Hepatocyte (in vitro differentiated cells): Measurements from ENCODE around the gene ZP4.

Source experiments
- EZH2 ChIP-seq: fragments of 200-600 bp; sonication (generic); IDR thresholded peaks from 2 replicates; pipeline ENCODE4 v1.6.1; 2016; ENCODE audit warnings: antibody characterized with exemption, mild to moderate bottlenecking, borderline replicate concordance
- TF ChIP-seq, protein P1 (sequence below): fragments of 200-600 bp; sonication (generic); IDR thresholded peaks from 2 replicates; pipeline ENCODE4 v1.5.1; 2016; ENCODE audit warnings: antibody characterized with exemption, mild to moderate bottlenecking; ENCODE audit not compliant: poor library complexity

- TF ChIP-seq, protein P1, sequence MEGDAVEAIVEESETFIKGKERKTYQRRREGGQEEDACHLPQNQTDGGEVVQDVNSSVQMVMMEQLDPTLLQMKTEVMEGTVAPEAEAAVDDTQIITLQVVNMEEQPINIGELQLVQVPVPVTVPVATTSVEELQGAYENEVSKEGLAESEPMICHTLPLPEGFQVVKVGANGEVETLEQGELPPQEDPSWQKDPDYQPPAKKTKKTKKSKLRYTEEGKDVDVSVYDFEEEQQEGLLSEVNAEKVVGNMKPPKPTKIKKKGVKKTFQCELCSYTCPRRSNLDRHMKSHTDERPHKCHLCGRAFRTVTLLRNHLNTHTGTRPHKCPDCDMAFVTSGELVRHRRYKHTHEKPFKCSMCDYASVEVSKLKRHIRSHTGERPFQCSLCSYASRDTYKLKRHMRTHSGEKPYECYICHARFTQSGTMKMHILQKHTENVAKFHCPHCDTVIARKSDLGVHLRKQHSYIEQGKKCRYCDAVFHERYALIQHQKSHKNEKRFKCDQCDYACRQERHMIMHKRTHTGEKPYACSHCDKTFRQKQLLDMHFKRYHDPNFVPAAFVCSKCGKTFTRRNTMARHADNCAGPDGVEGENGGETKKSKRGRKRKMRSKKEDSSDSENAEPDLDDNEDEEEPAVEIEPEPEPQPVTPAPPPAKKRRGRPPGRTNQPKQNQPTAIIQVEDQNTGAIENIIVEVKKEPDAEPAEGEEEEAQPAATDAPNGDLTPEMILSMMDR = no peak
- TF ChIP-seq EZH2 = no peak
These were observed 38.4 kb downstream of the ZP4 start for GRCh38 chr1:237852342-237852741.
